Large intestine (tissue), 12 donors: Measurements from ENCODE around the gene ZNF792. TPM values are rescaled to one million over a fixed set of nuclear protein-coding genes. Genes with fewer than 3 reads are reported as not detected.
"Not testable (repeated sequence)": the region's sequence is repeated elsewhere in the genome, so short reads cannot be mapped to it uniquely, and the experiment has no call there.

Source experiments
- DNase-seq, 2 donors: peaks; one replicate each; pipeline versions ENCODE4 v3.0.0 to v3.0.0-alpha.2; 2013
- H3K27ac ChIP-seq: one replicate; pipeline ENCODE4 v1.5.1; 2013; ENCODE audit warnings: low read length
- H3K27me3 ChIP-seq: 2 replicates; pipeline ENCODE4 v1.6.1; 2013; ENCODE audit warnings: low read length; ENCODE audit not compliant: control insufficient read depth, insufficient read depth
- H3K36me3 ChIP-seq: 2 replicates; pipeline ENCODE4 v1.6.1; 2013; ENCODE audit warnings: low read length; ENCODE audit not compliant: control insufficient read depth, insufficient read depth
- H3K4me1 ChIP-seq: one replicate; pipeline ENCODE4 v1.6.1; 2013; ENCODE audit warnings: low read length; ENCODE audit not compliant: control insufficient read depth, insufficient read depth
- H3K4me3 ChIP-seq: one replicate; pipeline ENCODE4 v1.5.1; 2013; ENCODE audit warnings: low read length
- H3K9me3 ChIP-seq: one replicate; pipeline ENCODE4 v1.6.1; 2013; ENCODE audit warnings: mild to moderate bottlenecking, low read depth, low read length, moderate library complexity; ENCODE audit not compliant: control insufficient read depth
- whole genome bisulfite sequencing: methylation state at CpG from one replicate; pipeline ENCODE4 v1.1.5; 2013; ENCODE audit warnings: low lambda C conversion rate; ENCODE audit not compliant: insufficient coverage; 5-methylcytosine and 5-hydroxymethylcytosine counted together
- long read RNA-seq, 11 donors: transcript quantifications; one replicate each; lab custom pipeline, GENCODE V29; 2026
- polyA plus RNA-seq: library from polyadenylated mRNA; unstranded; fragments of 120-200 nt; gene quantifications from one replicate; pipeline ENCODE4 v1.2.1, GENCODE V29; 2013

ZNF792 gene
- polyA plus RNA-seq: 5.1 TPM
- long read RNA-seq, donor 1: 0 reads
- long read RNA-seq, donor 2, partial matches to known transcripts: 0 of 1 reads
- long read RNA-seq, donor 2, other reads (novel, unspliced or antisense): 0 of 1 reads
- long read RNA-seq, donor 3: 0 reads
- long read RNA-seq, donor 4: 0 reads
- long read RNA-seq, donor 5, partial matches to known transcripts: 0 of 1 reads
- long read RNA-seq, donor 5, other reads (novel, unspliced or antisense): 0 of 1 reads
- long read RNA-seq, donor 6, partial matches to known transcripts: 0 of 2 reads
- long read RNA-seq, donor 6, other reads (novel, unspliced or antisense): 0 of 2 reads
- long read RNA-seq, donor 7, partial matches to known transcripts: 0 of 1 reads
- long read RNA-seq, donor 7, other reads (novel, unspliced or antisense): 0 of 1 reads
- long read RNA-seq, donor 8: 0 reads
- long read RNA-seq, donor 9, partial matches to known transcripts: 0 of 1 reads
- long read RNA-seq, donor 9, other reads (novel, unspliced or antisense): 0 of 1 reads
- long read RNA-seq, donor 10, partial matches to known transcripts: 0 of 1 reads
- long read RNA-seq, donor 10, other reads (novel, unspliced or antisense): 0 of 1 reads
- long read RNA-seq, donor 11, partial matches to known transcripts: 0 of 2 reads
- long read RNA-seq, donor 11, other reads (novel, unspliced or antisense): 0 of 2 reads

- Histone ChIP-seq H3K27ac (peak within 1 kb of the TSS; percentile 31), H3K27me3 (no peaks in the 10 kb centered on the region), H3K9me3 (peaks cover 30% of the 10 kb centered on the region), H3K36me3 (peaks cover 22% of the 10 kb centered on the region), H3K4me3 (peak within 1 kb of the TSS; percentile 89), H3K4me1 (peaks cover 3% of the 10 kb centered on the region)
- DNase-seq: peak; percentile 42 to 72
- WGBS: 0% methylated on average over 5 of the region's 78 CpGs
Measured at GRCh38 chr19:34963573-34964406, at the start of gene ZNF792. TSS of gene ZNF792 (minus strand) at chr19:34964229. CDS start at chr19:34963662, 567 bp downstream.

DNA sequence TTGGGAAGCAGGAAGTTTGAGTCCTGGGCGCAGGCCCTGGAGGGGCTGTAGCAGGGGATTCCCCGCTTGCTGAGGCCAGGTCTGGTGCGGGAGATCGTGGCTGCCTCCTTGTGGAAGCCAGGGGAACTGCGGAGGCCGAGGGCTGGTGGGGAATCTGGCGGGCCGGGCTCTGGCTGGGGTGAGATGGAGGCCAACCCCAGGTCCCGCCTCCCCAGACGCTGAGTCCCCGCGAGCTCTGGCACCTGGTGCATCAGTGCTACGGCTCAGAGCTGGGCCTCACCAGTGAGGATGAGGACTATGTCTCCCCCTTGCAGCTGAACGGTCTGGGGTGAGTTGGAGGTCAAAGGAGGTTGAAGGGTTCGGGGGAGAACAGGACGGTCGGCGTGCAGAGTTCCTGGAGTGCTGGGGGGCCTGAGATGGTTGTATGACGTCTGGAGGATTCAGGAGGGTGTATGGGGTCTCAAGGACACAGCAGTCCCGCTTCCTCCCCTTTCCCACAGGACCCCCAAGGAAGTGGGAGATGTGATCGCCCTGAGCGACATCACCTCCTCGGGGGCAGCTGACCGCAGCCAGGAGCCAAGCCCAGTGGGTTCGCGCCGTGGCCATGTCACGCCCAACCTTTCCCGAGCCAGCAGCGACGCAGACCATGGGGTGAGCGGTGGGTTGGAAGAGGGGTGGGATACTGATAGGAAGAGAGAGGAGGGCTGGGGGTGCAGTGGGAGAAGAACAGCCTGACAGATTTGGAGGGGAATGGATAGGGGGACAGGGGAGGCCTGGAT, 49.2 kb upstream of the ZNF792 start:
- Histone ChIP-seq H3K4me1 (no peaks in the 10 kb centered on the region), H3K9me3 (no peaks in the 10 kb centered on the region), H3K27ac (no peak overlapping the region), H3K4me3 (no peak overlapping the region), H3K36me3 (peaks cover 80% of the 10 kb centered on the region), H3K27me3 (no peaks in the 10 kb centered on the region)
- no CpG with 5 or more reads among the region's 32 CpGs for WGBS
- peak; percentile 62 to 63 for DNase-seq

- no peaks in the 10 kb centered on the region for H3K27me3 ChIP-seq
- H3K4me3 ChIP-seq: no peak overlapping the region
- no peak for DNase-seq
- peaks cover 71% of the 10 kb centered on the region for H3K36me3 ChIP-seq
- no peak overlapping the region for H3K27ac ChIP-seq
- no peaks in the 10 kb centered on the region for H3K9me3 ChIP-seq
- no CpG with 5 or more reads among the region's 18 CpGs for WGBS
- peaks cover 3% of the 10 kb centered on the region for H3K4me1 ChIP-seq
Measured at GRCh38 chr19:35011737-35012682, 48.0 kb upstream of the ZNF792 start.

DNA sequence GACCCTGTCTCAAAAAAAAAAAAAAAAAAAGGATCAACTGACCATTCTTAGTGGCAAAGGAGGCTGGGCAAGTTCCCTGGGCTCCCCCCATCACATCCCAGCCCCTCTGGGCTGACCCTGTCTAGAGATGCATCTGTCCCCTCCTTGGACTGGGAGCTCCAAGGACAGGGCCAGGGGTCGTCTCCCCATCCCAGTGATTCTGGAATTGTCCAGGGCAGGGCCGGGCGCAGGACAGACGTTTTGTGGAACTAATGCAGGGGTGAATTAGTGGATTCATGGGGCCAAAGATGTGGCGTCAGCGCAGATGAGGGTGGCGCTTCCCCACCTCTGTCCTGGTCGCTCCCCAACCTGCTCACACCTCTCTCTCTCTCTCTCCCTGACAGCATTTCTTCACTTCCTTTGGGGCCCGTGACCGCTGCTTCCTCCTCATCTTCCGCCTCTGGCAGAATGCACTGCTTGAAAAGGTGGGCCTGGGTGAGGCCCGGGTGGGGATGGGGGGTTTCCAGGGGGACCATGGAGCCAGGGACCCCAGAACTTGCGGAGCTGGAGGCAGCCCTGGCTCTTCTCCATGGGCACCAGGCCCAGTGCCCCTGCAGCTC, 47.2 kb upstream of the ZNF792 start:
- no peak for DNase-seq
- peaks cover 9% of the 10 kb centered on the region for H3K4me1 ChIP-seq

DNA sequence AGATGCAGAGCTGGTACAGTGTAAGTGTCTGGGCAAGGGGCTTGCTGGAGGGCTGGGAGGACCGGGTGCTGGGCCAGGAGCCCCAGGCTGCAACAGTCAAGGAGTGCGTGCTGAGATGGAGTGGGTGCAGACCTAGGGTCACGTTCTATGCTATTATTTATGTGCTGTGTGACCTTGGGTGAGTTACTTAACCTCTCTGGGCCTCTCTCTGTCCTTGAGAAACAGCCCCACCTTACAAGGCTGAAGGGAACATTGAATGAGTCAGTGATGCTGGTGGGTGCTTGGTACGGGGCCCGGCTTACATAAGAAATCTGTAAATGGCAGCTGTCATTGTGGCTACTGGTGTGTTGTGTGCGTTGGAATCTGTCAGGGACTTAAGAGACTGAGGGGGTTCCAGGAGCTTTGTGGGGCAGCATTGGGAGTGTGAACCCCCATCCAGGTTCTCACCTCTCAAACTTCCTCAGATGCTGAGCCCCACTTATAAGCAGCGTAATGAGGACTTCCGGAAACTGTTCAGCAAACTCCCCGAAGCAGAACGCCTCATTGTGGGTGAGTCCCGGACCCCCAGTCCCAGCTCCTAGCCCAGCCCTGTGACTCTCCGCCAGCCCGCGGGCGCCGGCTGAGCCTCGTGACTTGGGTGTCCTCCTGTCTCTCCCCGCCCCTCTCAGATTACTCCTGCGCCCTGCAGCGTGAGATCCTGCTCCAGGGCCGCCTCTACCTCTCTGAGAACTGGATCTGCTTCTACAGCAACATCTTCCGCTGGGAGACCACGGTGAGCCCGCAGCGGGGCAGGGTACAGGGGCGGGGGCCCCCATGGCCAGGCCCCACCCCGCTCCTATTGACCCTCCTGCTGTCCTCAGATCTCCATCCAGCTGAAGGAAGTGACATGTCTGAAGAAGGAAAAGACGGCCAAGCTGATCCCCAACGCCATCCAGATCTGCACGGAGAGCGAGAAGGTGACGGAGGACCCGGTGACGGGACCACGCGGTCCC, 45.7 kb upstream of the ZNF792 start:
- peaks cover 22% of the 10 kb centered on the region for H3K4me1 ChIP-seq
- WGBS: no CpG with 5 or more reads among the region's 36 CpGs
- H3K4me3 ChIP-seq: no peak overlapping the region
- H3K9me3 ChIP-seq: no peaks in the 10 kb centered on the region
- no peaks in the 10 kb centered on the region for H3K27me3 ChIP-seq
- H3K36me3 ChIP-seq: peaks cover 58% of the 10 kb centered on the region
- H3K27ac ChIP-seq: no peak overlapping the region
- DNase-seq: no peak

More for the DNA sequence above, 47.2 kb upstream of the ZNF792 start:
- Histone ChIP-seq H3K36me3 (peaks cover 67% of the 10 kb centered on the region), H3K4me3 (no peak overlapping the region), H3K9me3 (no peaks in the 10 kb centered on the region), H3K27me3 (no peaks in the 10 kb centered on the region), H3K27ac (no peak overlapping the region)
- WGBS: no CpG with 5 or more reads among the region's 13 CpGs

- no peak overlapping the region for H3K27ac ChIP-seq
- no CpG with 5 or more reads among the region's 12 CpGs for whole genome bisulfite sequencing
Measured at GRCh38 chr19:35008891-35009341, 44.9 kb upstream of the ZNF792 start.

DNA sequence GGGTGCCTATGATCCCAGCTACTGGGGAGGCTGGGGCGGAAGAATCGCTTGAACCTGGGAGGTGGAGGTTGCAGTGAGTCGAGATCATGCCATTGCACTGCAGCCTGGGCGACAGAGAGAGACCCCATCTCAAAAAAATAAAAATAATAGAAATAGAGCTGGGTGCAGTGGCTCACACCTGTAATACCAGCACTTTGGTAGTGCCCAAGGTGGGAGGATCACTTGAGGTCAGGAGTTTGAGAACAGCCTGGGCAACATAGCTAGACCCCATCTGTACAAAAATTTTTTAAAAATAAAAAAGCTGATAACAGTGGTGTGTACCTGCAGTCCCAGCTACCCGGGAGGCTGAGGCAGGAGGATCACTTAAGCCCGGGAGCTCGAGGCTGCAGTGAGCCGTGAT, 43.4 kb upstream of the ZNF792 start:
- not testable (repeated sequence) for H3K27me3 ChIP-seq, H3K27ac ChIP-seq, DNase-seq, H3K4me3 ChIP-seq, H3K9me3 ChIP-seq
- 100% methylated on average over 4 of the region's 8 CpGs for WGBS
- Histone ChIP-seq H3K36me3 (peaks cover 48% of the 10 kb centered on the region), H3K4me1 (peaks cover 41% of the 10 kb centered on the region)

More at GRCh38 chr19:35008891-35009341, 44.9 kb upstream of the ZNF792 start:
- Histone ChIP-seq H3K27me3 (no peaks in the 10 kb centered on the region), H3K4me3 (no peak overlapping the region), H3K9me3 (no peaks in the 10 kb centered on the region), H3K4me1 (peaks cover 30% of the 10 kb centered on the region), H3K36me3 (peaks cover 52% of the 10 kb centered on the region)
- no peak for DNase-seq

DNA sequence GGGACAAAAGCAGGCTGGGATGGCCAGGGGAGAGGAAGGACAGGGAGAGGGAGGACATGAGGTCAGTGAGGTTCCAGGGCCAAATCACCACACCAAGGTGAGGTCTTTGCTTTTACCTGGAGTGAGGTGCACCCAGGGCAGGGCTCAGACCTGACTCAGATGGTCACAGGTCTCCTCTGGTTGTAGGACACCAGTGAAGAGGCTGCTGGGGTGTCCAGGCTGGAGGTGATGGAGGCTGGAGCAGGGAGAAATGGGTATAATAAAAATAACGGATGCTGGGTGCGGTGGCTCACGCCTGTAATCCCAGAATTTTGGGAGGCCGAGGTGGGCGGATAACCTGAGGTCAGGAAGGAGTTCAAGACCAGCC, 43.0 kb upstream of the ZNF792 start:
- Histone ChIP-seq H3K4me3 (no peak overlapping the region), H3K4me1 (peaks cover 43% of the 10 kb centered on the region), H3K27me3 (no peaks in the 10 kb centered on the region), H3K36me3 (peaks cover 44% of the 10 kb centered on the region), H3K9me3 (no peaks in the 10 kb centered on the region), H3K27ac (peak overlapping the region; percentile 62)
- WGBS: no CpG with 5 or more reads among the region's 5 CpGs
- no peak for DNase-seq
